H9 (cell line): ENCODE results near the gene KRT35. TPM values are rescaled to one million over a fixed set of nuclear protein-coding genes. Genes with fewer than 3 reads are reported as not detected.

ENCODE experiments used
- DNase-seq: peaks from one replicate; pipeline ENCODE4 v3.0.0-alpha.2; 2017
- H2AFZ ChIP-seq: one replicate; pipeline ENCODE4 v1.6.1; 2013; ENCODE audit warnings: mild to moderate bottlenecking, low read length, control low read depth, moderate library complexity
- H2AK5ac ChIP-seq: 2 replicates; pipeline ENCODE4 v1.6.1; 2013; ENCODE audit warnings: low read length, control low read depth, mixed read lengths; ENCODE audit not compliant: insufficient read length
- H2BK120ac ChIP-seq: one replicate; pipeline ENCODE4 v1.6.1; 2013; ENCODE audit warnings: low read depth, mild to moderate bottlenecking, low read length, control low read depth, inconsistent platforms; ENCODE audit not compliant: poor library complexity, severe bottlenecking
- H2BK12ac ChIP-seq: 2 replicates; pipeline ENCODE4 v1.6.1; 2013; ENCODE audit warnings: low read length, control low read depth, mixed read lengths, low read depth; ENCODE audit not compliant: insufficient read length
- H2BK15ac ChIP-seq: 2 replicates; pipeline ENCODE4 v1.6.1; 2013; ENCODE audit warnings: low read depth, low read length, control low read depth
- H2BK20ac ChIP-seq: one replicate; pipeline ENCODE4 v1.6.1; 2013; ENCODE audit warnings: low read depth, mild to moderate bottlenecking, low read length, control low read depth, inconsistent platforms; ENCODE audit not compliant: poor library complexity, severe bottlenecking
- H2BK5ac ChIP-seq: 2 replicates; pipeline ENCODE4 v1.6.1; 2013; ENCODE audit warnings: low read length, control low read depth, mixed read lengths; ENCODE audit not compliant: insufficient read length
- H3K14ac ChIP-seq: 2 replicates; pipeline ENCODE4 v1.6.1; 2013; ENCODE audit warnings: low read length, control low read depth; ENCODE audit not compliant: insufficient read depth
- H3K18ac ChIP-seq: 2 replicates; pipeline ENCODE4 v1.6.1; 2013; ENCODE audit warnings: low read depth, mild to moderate bottlenecking, mixed read lengths, low read length, control low read depth; ENCODE audit not compliant: insufficient read length
- H3K23ac ChIP-seq: 2 replicates; pipeline ENCODE4 v1.6.1; 2013; ENCODE audit warnings: low read length, control low read depth, mixed read lengths, low read depth; ENCODE audit not compliant: insufficient read length
- H3K23me2 ChIP-seq: 2 replicates; pipeline ENCODE4 v1.6.1; 2013; ENCODE audit warnings: low read depth, mild to moderate bottlenecking, mixed read lengths, low read length, control low read depth; ENCODE audit not compliant: insufficient read length, poor library complexity, severe bottlenecking
- H3K27ac ChIP-seq: 2 replicates; pipeline ENCODE4 v1.5.1; 2013; ENCODE audit warnings: low read length, control low read depth, mixed read lengths, low read depth; ENCODE audit not compliant: insufficient read length
- H3K27me3 ChIP-seq: 2 replicates; pipeline ENCODE4 v1.6.1; 2013; ENCODE audit warnings: low read length, control low read depth, inconsistent platforms; ENCODE audit not compliant: insufficient read depth
- H3K4ac ChIP-seq: 2 replicates; pipeline ENCODE4 v1.6.1; 2013; ENCODE audit warnings: low read depth, mild to moderate bottlenecking, control low read depth, inconsistent platforms, low read length, moderate library complexity
- H3K4me1 ChIP-seq: 2 replicates; pipeline ENCODE4 v1.6.1; 2013; ENCODE audit warnings: low read length, control low read depth, inconsistent platforms; ENCODE audit not compliant: insufficient read depth
- H3K4me2 ChIP-seq: 2 replicates; pipeline ENCODE4 v1.6.1; 2013; ENCODE audit warnings: low read length, control low read depth, mixed read lengths; ENCODE audit not compliant: insufficient read length, insufficient read depth
- H3K56ac ChIP-seq: 2 replicates; pipeline ENCODE4 v1.6.1; 2013; ENCODE audit warnings: low read depth, mild to moderate bottlenecking, mixed read lengths, low read length, control low read depth; ENCODE audit not compliant: insufficient read length
- H3K79me1 ChIP-seq: 2 replicates; pipeline ENCODE4 v1.6.1; 2013; ENCODE audit warnings: low read depth, mild to moderate bottlenecking, moderate library complexity, low read length, control low read depth, inconsistent platforms; ENCODE audit not compliant: insufficient read depth, poor library complexity, severe bottlenecking
- H3K79me2 ChIP-seq: 2 replicates; pipeline ENCODE4 v1.6.1; 2013; ENCODE audit warnings: low read length, control low read depth, inconsistent platforms; ENCODE audit not compliant: insufficient read depth
- H3K9ac ChIP-seq: 2 replicates; pipeline ENCODE4 v1.6.1; 2013; ENCODE audit warnings: low read length, control low read depth, mixed read lengths; ENCODE audit not compliant: insufficient read length; ENCODE audit errors: extremely low read depth
- H3K9me3 ChIP-seq: one replicate; pipeline ENCODE4 v1.6.1; 2013; ENCODE audit warnings: low read depth, low read length, inconsistent platforms; ENCODE audit not compliant: control insufficient read depth
- H3T11ph ChIP-seq: one replicate; pipeline ENCODE4 v1.6.1; 2013; ENCODE audit warnings: mild to moderate bottlenecking, low read length, control low read depth, inconsistent platforms
- H4K20me1 ChIP-seq: one replicate; pipeline ENCODE4 v1.6.1; 2013; ENCODE audit not compliant: control insufficient read depth, insufficient read length, insufficient read depth
- H4K5ac ChIP-seq: 2 replicates; pipeline ENCODE4 v1.6.1; 2013; ENCODE audit warnings: low read depth, mild to moderate bottlenecking, mixed read lengths, low read length, control low read depth; ENCODE audit not compliant: insufficient read length
- H4K8ac ChIP-seq: replicated peaks from 2 replicates; pipeline ENCODE4 v1.6.1; 2013; ENCODE audit warnings: low read length, control low read depth, mixed read lengths, low read depth; ENCODE audit not compliant: insufficient read length
- H4K91ac ChIP-seq: 2 replicates; pipeline ENCODE4 v1.6.1; 2013; ENCODE audit warnings: low read depth, mild to moderate bottlenecking, moderate library complexity, mixed read lengths, low read length, control low read depth; ENCODE audit not compliant: insufficient read length
- H3K27ac Mint-ChIP-seq, 3 experiments: 2 replicates in 2 of 3; 3 replicates in 1 of 3; pipeline ENCODE4 v1.8.0; 2020 to 2021; ENCODE audit warnings: mixed read lengths in 3 of 3, mild to moderate bottlenecking in 1 of 3, moderate library complexity in 1 of 3
- H3K27me3 Mint-ChIP-seq: 2 replicates; pipeline ENCODE4 v1.8.0; 2021; ENCODE audit warnings: low read depth, mild to moderate bottlenecking, moderate library complexity, mixed read lengths
- H3K36me3 Mint-ChIP-seq, 3 experiments: 2 replicates in 2 of 3; 3 replicates in 1 of 3; pipeline ENCODE4 v1.8.0; 2020 to 2021; ENCODE audit warnings: low read depth in 3 of 3, mixed read lengths in 3 of 3; ENCODE audit not compliant: insufficient read depth in 1 of 3
- H3K4me1 Mint-ChIP-seq, 2 experiments: 2 replicates each; pipeline ENCODE4 v1.8.0; 2020; ENCODE audit warnings: mixed read lengths in 2 of 2
- H3K4me3 Mint-ChIP-seq, 2 experiments: 2 replicates in 1 of 2; 3 replicates in 1 of 2; pipeline ENCODE4 v1.8.0; 2020 to 2021; ENCODE audit warnings: mild to moderate bottlenecking in 2 of 2, mixed read lengths in 2 of 2, moderate library complexity in 1 of 2
- H3K9me3 Mint-ChIP-seq, 2 experiments: 2 replicates in 1 of 2; 3 replicates in 1 of 2; pipeline ENCODE4 v1.8.0; 2020; ENCODE audit warnings: mild to moderate bottlenecking in 2 of 2, mixed read lengths in 2 of 2, moderate library complexity in 1 of 2
- CTCF ChIP-seq: fragments of 200-600 bp; sonication (generic); conservative IDR thresholded peaks from 3 replicates; pipeline ENCODE4 v1.8.0; 2021; ENCODE audit warnings: antibody characterized with exemption, mild to moderate bottlenecking
- WGBS: extraction: QIAGEN DNeasy Blood & Tissue Kit; methylation state at CpG from one replicate; pipeline ENCODE4 v1.1.7; 2013; ENCODE audit warnings: missing lambda C conversion rate, low lambda C conversion rate, mixed read lengths; ENCODE audit not compliant: insufficient read length; ENCODE audit errors: extremely low coverage; 5-methylcytosine and 5-hydroxymethylcytosine counted together
- microRNA-seq: library from miRNA; unstranded; fragments of <30 nt; microRNA quantifications from one replicate; pipeline ENCODE4, GENCODE V29; 2020; ENCODE audit warnings: borderline microRNAs expressed
- total RNA-seq: library from RNA; stranded (reverse); gene quantifications from 2 replicates; pipeline ENCODE4 v1.2.1, GENCODE V29; 2021

KRT35 gene
- total RNA-seq, 1 experiment from 2014 or later, result not detected

- Histone ChIP-seq H3T11ph (no peak overlapping the region), H3K9ac (no peak overlapping the region), H3K9me3 (no peaks in the 10 kb centered on the region), H3K4me1 (no peaks in the 10 kb centered on the region), H4K20me1 (no peaks in the 10 kb centered on the region), H3K27ac (no peak overlapping the region), H3K27me3 (no peaks in the 10 kb centered on the region), H3K14ac (no peak overlapping the region), H2AFZ (no peak overlapping the region), H2BK12ac (no peak overlapping the region), H2BK5ac (no peak overlapping the region), H3K4ac (no peak overlapping the region), H3K79me2 (no peaks in the 10 kb centered on the region), H4K8ac (no peak overlapping the region), H4K91ac (no peak overlapping the region), H2BK15ac (no peak overlapping the region), H2AK5ac (no peak overlapping the region), H3K18ac (no peak overlapping the region), H3K23ac (no peak overlapping the region), H3K56ac (no peak overlapping the region), H3K79me1 (no peaks in the 10 kb centered on the region), H3K4me2 (no peak overlapping the region), H2BK20ac (no peak overlapping the region), H3K23me2 (no peaks in the 10 kb centered on the region), H4K5ac (no peak overlapping the region), H2BK120ac (no peak overlapping the region)
- no peak for DNase-seq
- no peaks in the 10 kb centered on the region for H3K36me3 Mint-ChIP-seq
- no peak overlapping the region for H3K4me3 Mint-ChIP-seq
- no peak overlapping the region for H3K27ac Mint-ChIP-seq
- H3K27me3 Mint-ChIP-seq, result peaks cover 4% of the 10 kb centered on the region
- H3K4me1 Mint-ChIP-seq, result peaks cover 9 to 11% of the 10 kb centered on the region in 2 experiments
- WGBS, result no CpG with 5 or more reads among the region's 4 CpGs
- no peak for TF ChIP-seq CTCF
- no peaks in the 10 kb centered on the region for H3K9me3 Mint-ChIP-seq
Observed at GRCh38 chr17:41428591-41429291, 52.2 kb downstream of the KRT35 start.

Small RNAs within 50 kb of the gene (microRNA-seq; reads per million reads assigned to microRNA genes)
- gene MIR6510, result not detected

Other genes with a start within 250 kb of the KRT35 start
- gene KRTAP9-3, start 248.7 kb downstream of the KRT35 start, total RNA-seq, result not detected in 2 replicates
- not detected in 2 replicates for gene KRTAP9-8, start 243.2 kb downstream of the KRT35 start, total RNA-seq
- gene KRTAP9-4, start 231.5 kb downstream of the KRT35 start, total RNA-seq, result not detected in 2 replicates
- not detected in 2 replicates for gene KRTAP9-9, start 225.8 kb downstream of the KRT35 start, total RNA-seq
- gene KRTAP9-6, start 215.8 kb downstream of the KRT35 start, total RNA-seq, result not detected in 2 replicates
- gene KRTAP9-7, start 205.5 kb downstream of the KRT35 start, total RNA-seq, result not detected in 2 replicates
- not detected in 2 replicates for gene KRTAP29-1, start 178.3 kb downstream of the KRT35 start, total RNA-seq
- not detected in 2 replicates for gene KRTAP16-1, start 171.8 kb downstream of the KRT35 start, total RNA-seq
- gene KRTAP17-1, start 165.4 kb downstream of the KRT35 start, total RNA-seq, result not detected in 2 replicates
- gene KRT33A, start 130.3 kb downstream of the KRT35 start, total RNA-seq, result not detected in 2 replicates
- not detected in 2 replicates for gene KRT33B, start 111.3 kb downstream of the KRT35 start, total RNA-seq
- not detected in 2 replicates for gene KRT34, start 98.8 kb downstream of the KRT35 start, total RNA-seq
- gene KRT31, start 83.5 kb downstream of the KRT35 start, total RNA-seq, result not detected in 2 replicates
- not detected in 2 replicates for gene KRT37, start 56.6 kb downstream of the KRT35 start, total RNA-seq
- gene KRT38, start 40.2 kb downstream of the KRT35 start, total RNA-seq, result not detected in 2 replicates
- not detected in 2 replicates for gene KRT32, start 13.8 kb downstream of the KRT35 start, total RNA-seq
- gene KRT36, start 8.8 kb upstream of the KRT35 start, total RNA-seq, result not detected in 2 replicates
- gene KRT13, start 24.5 kb upstream of the KRT35 start, total RNA-seq, result not detected in 2 replicates
- gene KRT15, start 37.7 kb upstream of the KRT35 start, total RNA-seq, result 0.35 and 0.87 TPM in 2 replicates
- 134 and 143 TPM in 2 replicates for gene KRT19, start 47.2 kb upstream of the KRT35 start, total RNA-seq
- gene KRT9, start 90.9 kb upstream of the KRT35 start, total RNA-seq, result not detected in 2 replicates
- not detected in 2 replicates for gene KRT14, start 105.7 kb upstream of the KRT35 start, total RNA-seq
- gene KRT16, start 131.6 kb upstream of the KRT35 start, total RNA-seq, result not detected in 2 replicates
- 1.1 and 1.5 TPM in 2 replicates for gene KRT17, start 143.4 kb upstream of the KRT35 start, total RNA-seq
- 651 and 652 TPM in 2 replicates for gene EIF1, start 207.7 kb upstream of the KRT35 start, total RNA-seq
- gene GAST, start 231.2 kb upstream of the KRT35 start, total RNA-seq, result not detected in 2 replicates